Stimulated activated naive B cell treated with anti-CD40 and anti-IgM and Interleukin-4, amounts not matched to agents 10 μg/mL and 1 μg/mL and 100 μg/mL, for 72 hours (primary cell): Measurements from ENCODE around the gene ATG5.

Experiments
- ATAC-seq, 2 donors: fragments of 150-1000 bp; cut with Tn5 transposase; replicated peaks; 2 replicates each; pipeline ENCODE4 v1.10.0; 2021; ENCODE audit warnings: moderate library complexity in 1 of 2
- DNase-seq: peaks from one replicate; pipeline ENCODE4 v3.0.0; 2021
- H3K27ac Mint-ChIP-seq: one replicate; pipeline ENCODE4 v1.8.0; 2022; ENCODE audit warnings: mild to moderate bottlenecking, mixed read lengths
- H3K27me3 Mint-ChIP-seq, 2 donors: one replicate each; pipeline ENCODE4 v1.8.0; 2022; ENCODE audit warnings: mixed read lengths in 2 of 2
- H3K36me3 Mint-ChIP-seq, 2 donors: one replicate each; pipeline ENCODE4 v1.8.0; 2022; ENCODE audit warnings: mixed read lengths in 2 of 2, mild to moderate bottlenecking in 1 of 2
- H3K4me1 Mint-ChIP-seq, 2 donors: one replicate each; pipeline ENCODE4 v1.8.0; 2022; ENCODE audit warnings: mixed read lengths in 2 of 2, mild to moderate bottlenecking in 1 of 2
- H3K4me3 Mint-ChIP-seq, 2 donors: one replicate each; pipeline ENCODE4 v1.8.0; 2022; ENCODE audit warnings: mild to moderate bottlenecking in 2 of 2, mixed read lengths in 2 of 2, moderate library complexity in 1 of 2
- H3K9me3 Mint-ChIP-seq, 2 donors: one replicate each; pipeline ENCODE4 v1.8.0; 2022; ENCODE audit warnings: mixed read lengths in 2 of 2, mild to moderate bottlenecking in 1 of 2

ATG5 gene

DNA sequence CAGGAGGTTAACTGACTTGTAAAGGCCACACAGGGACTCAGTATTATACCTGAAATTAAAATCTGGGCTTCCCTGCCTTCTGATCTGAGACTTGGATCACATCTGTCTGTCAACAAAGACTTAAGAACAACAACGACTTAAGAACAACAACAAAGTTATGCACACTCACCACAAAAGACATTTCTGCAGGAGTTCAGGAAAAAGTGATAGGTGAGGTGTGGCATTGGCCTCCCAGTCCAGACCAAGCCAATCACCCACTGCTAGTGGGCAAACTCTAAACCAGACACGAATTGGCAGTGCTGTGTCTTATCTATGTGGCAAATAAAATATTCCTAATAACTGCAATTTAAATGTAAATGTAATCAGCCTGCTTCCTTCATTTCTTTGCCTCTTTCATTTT is 178.1 kb downstream of the ATG5 start:
- no peak overlapping the region for H3K27ac Mint-ChIP-seq
- ATAC-seq (no peak), DNase-seq (no peak)
- H3K27me3 Mint-ChIP-seq, result no peaks in the 10 kb centered on the region
- peaks cover 6 to 8% of the 10 kb centered on the region in 2 donors for H3K9me3 Mint-ChIP-seq
- peaks cover 0 to 4% of the 10 kb centered on the region in 2 donors for H3K36me3 Mint-ChIP-seq
- H3K4me3 Mint-ChIP-seq, result no peak overlapping the region
- H3K4me1 Mint-ChIP-seq, result peaks cover 16 to 20% of the 10 kb centered on the region in 2 donors

DNA sequence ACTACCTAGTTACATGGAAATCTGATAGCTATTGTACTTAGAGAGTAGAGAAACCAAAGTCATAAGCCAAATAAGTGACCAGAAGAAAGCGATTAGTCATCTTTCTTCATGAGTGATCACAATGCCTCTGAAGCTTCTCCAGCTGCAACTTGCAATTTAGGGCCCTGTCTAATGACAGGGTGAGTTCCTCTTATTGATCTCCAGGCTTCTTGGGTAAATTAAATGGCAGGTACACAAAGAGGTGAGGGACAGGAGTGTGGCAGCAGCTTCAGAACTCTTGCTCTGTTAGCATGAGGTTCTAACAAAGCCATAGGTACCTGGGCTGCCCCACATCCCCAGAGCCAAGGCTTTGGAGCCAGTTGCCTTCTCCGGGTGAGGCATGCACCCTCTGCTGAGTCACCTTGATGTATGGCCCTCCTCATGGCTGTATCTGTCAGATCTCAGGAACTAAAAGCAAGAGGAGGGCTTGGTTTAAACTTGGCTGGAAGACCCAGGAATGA is 178.7 kb downstream of the ATG5 start:
- Mint-ChIP-seq H3K4me3 (no peak overlapping the region), H3K36me3 (no peaks in the 10 kb centered on the region), H3K27ac (no peak overlapping the region), H3K4me1 (peaks cover 18 to 20% of the 10 kb centered on the region in 2 donors), H3K27me3 (no peaks in the 10 kb centered on the region), H3K9me3 (peaks cover 2 to 3% of the 10 kb centered on the region in 2 donors)
- ATAC-seq, result peak; percentile 22 to 52
- DNase-seq, result no peak

DNA sequence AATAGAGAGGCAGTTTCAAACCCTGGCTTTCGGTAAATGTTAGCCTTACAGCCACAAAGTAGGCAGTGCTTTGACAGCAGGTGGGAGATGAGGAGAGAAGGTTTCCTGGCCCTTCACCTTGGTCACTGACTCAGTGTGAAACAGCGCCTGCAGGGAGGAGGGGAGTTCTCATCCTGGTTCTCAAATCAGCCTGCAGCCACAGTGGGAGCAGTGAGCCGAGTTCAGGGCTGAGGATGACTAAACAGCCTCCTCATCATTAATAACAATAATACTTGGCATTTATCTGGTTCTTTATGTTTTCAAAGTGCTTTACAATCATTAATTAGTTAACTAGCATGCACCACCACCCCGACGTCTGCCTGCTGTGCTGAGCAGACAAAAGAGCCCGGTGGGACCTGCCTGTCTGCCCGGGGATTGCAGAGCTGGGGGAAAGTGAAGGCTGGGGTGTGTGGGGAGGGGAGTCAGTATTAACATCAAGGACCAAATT is 179.8 kb downstream of the ATG5 start:
- no peaks in the 10 kb centered on the region for H3K36me3 Mint-ChIP-seq
- peaks cover 24% of the 10 kb centered on the region in 2 donors for H3K4me1 Mint-ChIP-seq
- DNase-seq (no peak), ATAC-seq (no peak)
- no peaks in the 10 kb centered on the region for H3K9me3 Mint-ChIP-seq
- no peak overlapping the region for H3K4me3 Mint-ChIP-seq
- H3K27ac Mint-ChIP-seq, result no peak overlapping the region
- H3K27me3 Mint-ChIP-seq, result no peaks in the 10 kb centered on the region

DNA sequence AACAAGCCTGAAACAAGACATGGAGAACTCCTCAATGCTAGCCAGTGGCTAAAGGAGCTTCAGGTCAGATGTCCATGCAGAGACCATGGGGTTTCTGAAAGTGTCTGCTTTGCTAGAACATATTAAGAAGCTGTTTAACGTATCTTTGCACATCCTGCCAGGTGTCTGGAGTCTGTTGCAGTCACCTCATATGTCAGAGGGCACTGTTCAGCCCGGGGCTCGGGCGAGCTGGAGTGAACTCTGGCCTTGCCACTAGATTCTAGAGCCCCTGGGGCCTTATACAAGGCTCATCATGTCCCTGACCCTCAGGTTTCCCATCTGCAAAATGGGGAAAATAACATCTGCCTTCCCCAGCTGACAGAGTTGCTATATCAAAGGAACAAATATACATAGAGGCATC is 180.4 kb downstream of the ATG5 start:
- ATAC-seq (no peak), DNase-seq (no peak)
- Mint-ChIP-seq H3K9me3 (no peaks in the 10 kb centered on the region), H3K27ac (no peak overlapping the region), H3K27me3 (no peaks in the 10 kb centered on the region), H3K4me3 (no peak overlapping the region), H3K36me3 (no peaks in the 10 kb centered on the region), H3K4me1 (peaks cover 24% of the 10 kb centered on the region in 2 donors)

DNA sequence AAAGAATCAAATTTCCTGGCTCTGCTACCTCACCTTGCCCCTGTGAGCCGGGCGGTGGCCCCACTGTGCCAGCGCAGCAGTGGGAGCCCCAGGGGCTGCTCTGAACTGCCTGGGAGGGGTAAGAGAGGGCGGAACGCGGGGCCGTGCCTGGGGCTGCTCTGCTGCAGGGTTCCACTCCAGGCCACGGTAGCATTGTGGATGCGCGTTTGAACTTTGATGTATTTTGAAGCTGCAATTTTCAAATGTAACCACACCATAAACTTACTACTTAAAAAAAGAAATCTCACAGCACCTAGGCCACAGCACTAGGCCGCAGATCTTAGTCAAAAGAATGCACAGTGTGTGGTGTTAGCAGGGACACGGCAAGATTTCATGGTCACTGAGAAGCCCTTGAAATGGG is 181.9 kb downstream of the ATG5 start:
- H3K4me1 Mint-ChIP-seq, result peaks cover 22 to 24% of the 10 kb centered on the region in 2 donors
- H3K27ac Mint-ChIP-seq, result no peak overlapping the region

DNA sequence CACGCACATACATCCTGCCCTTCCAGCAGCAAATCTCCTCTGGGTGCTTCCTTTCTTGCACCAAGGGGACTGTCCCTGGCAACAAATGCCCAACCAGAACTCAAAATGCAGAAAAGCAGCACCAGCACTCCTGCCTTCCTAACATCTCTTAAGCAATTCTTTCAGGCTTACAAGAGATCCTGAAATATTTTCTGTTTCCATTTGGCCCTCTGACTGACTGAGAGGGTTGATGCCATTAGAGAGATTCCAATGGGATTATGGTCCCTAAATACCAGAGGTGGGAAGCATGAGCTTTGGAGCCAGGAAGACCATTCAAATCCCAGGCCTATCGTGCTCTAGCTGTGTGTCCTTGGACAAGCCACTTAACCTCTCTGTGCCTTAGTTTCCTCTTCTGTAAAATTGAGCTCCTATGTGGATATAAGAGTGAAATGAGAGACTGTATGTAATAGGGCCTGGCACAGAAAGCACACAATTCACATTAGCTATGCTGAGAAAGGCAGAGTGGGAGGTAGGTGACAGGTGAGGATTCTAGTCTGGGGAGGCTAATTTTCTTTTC is 182.6 kb downstream of the ATG5 start:
- Mint-ChIP-seq H3K4me3 (no peak overlapping the region), H3K36me3 (no peaks in the 10 kb centered on the region), H3K9me3 (no peaks in the 10 kb centered on the region), H3K27ac (no peak overlapping the region), H3K27me3 (no peaks in the 10 kb centered on the region), H3K4me1 (peaks cover 24% of the 10 kb centered on the region in 2 donors)
- ATAC-seq, result no peak
- DNase-seq, result no peak

More for the DNA sequence above, 181.9 kb downstream of the ATG5 start:
- no peaks in the 10 kb centered on the region for H3K9me3 Mint-ChIP-seq
- H3K36me3 Mint-ChIP-seq, result no peaks in the 10 kb centered on the region
- no peak overlapping the region for H3K4me3 Mint-ChIP-seq
- no peak for ATAC-seq
- H3K27me3 Mint-ChIP-seq, result no peaks in the 10 kb centered on the region
- no peak for DNase-seq

DNA sequence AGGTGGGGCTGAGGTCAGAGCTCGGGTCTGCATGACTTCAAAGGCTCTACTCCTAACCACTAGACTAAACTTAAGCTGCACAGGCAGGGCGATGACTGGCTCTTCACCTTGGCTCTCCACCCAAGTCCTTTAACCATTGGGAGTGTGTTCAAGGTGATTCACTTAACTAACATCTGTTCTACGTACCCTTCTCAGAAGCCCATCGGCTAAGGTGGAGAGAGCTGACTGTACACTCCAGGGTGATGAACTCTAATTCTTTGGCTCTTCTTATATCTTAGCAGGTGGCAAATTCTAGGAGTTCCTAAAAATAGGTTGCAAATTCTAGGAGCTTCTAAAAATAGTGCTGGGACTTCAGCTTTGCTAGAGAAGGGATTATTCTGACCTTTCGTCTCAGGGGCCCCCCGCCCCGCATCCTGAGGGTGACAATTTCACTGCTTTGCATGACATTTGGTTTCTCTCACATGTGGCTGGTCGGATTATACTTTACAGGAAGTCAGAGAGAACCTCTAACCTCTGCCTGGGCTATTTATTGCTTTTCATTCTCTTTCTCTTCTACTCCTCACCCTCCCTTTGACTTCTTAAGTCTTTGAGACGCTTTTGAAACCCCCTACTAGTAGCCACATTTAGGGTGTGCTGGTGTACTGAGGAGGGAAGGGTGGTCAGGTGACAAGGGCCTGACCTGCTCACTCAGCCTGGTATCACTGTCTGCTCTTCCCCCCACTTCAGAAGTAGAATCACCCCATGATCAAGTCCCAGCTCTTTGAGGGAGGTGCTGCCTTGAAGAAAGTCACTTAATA is 183.9 kb downstream of the ATG5 start:
- Mint-ChIP-seq H3K27ac (peak overlapping the region; percentile 75), H3K9me3 (no peaks in the 10 kb centered on the region), H3K27me3 (no peaks in the 10 kb centered on the region), H3K4me1 (peaks cover 20 to 21% of the 10 kb centered on the region in 2 donors), H3K36me3 (no peaks in the 10 kb centered on the region), H3K4me3 (peak overlapping the region in 1 of 2 donors; percentile 59)
- ATAC-seq, result peak; percentile 71 to 81
- DNase-seq, result no peak

DNA sequence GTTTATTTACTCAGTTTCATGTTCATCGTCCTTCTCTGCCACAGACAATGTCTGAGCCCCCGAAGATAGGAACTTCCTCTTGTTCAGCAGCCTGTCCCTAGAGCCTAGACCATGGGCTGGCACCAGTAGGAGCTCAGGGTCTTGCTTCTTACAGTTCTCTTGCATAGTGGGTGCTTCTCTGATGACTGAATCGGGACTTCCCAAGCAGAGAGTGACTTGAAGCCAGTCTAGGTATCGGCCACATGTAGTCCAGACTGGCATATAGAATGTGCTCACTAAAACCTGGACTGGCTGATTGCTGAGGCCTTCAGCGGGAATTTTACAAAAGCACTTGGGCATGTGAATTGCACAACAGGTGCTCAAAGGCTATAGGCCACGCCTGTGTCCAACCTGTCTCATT is 187.4 kb downstream of the ATG5 start:
- Mint-ChIP-seq H3K27ac (no peak overlapping the region), H3K4me3 (no peak overlapping the region), H3K27me3 (peaks cover 0 to 6% of the 10 kb centered on the region in 2 donors), H3K4me1 (peaks cover 18 to 19% of the 10 kb centered on the region in 2 donors), H3K36me3 (no peaks in the 10 kb centered on the region), H3K9me3 (no peaks in the 10 kb centered on the region)
- peak in 1 of 2 donors; percentile 60 for ATAC-seq
- DNase-seq, result no peak

DNA sequence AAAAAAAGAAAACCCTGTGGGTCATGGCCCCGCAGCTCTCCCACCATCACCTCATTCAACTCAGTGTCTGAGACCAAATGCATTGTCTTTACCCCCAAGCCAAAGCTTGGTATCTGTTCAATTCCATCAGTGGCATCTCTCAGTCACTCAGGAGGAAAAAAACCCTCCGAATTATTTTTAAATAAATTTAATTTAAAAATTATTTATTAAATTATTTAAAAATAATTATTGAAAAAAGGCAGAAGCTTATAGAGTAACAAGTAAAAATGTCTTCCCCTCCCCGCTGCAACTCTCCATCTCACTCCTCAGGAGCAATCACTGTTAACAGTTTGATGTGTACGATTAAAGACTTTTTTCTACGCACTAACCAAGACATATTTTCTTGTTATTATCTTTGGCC is 188.7 kb downstream of the ATG5 start:
- ATAC-seq (no peak), DNase-seq (no peak)
- H3K4me3 Mint-ChIP-seq, result no peak overlapping the region
- H3K27me3 Mint-ChIP-seq, result peaks cover 0 to 6% of the 10 kb centered on the region in 2 donors
- no peaks in the 10 kb centered on the region for H3K36me3 Mint-ChIP-seq
- H3K9me3 Mint-ChIP-seq, result no peaks in the 10 kb centered on the region
- H3K4me1 Mint-ChIP-seq, result peaks cover 8 to 9% of the 10 kb centered on the region in 2 donors
- no peak overlapping the region for H3K27ac Mint-ChIP-seq

DNA sequence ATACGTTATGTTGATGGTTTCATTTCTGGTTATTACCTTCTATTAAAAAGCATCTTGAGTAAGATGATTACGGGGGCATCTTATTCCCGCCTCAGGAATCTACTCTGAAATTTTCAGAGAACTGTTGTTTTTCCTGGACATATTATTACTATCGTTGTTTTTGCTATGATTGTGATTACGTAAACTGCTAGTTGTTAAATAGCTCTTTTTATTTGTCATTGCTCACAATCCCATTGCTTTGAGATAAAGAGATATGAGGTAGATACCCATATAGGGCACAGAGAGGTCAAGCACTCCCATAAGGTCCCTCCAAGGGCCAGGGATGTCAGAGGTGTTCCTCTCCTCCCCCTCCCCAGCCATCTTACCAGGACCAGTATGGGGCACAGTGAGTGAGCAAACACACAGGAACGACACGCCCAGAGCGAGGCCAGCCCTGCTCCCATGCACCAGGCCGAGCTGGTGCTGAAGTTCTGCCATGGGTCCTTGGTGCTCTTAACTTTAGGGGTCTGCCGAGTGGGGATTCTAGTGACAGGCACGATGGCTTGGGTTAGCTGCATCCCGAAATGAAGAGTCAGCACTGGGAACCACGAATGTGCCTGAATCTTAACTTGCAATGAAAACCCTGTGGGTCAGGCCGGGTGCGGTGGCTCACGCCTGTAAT is 189.5 kb downstream of the ATG5 start:
- Mint-ChIP-seq H3K9me3 (no peaks in the 10 kb centered on the region), H3K27ac (no peak overlapping the region), H3K4me1 (peaks cover 0 to 2% of the 10 kb centered on the region in 2 donors), H3K36me3 (no peaks in the 10 kb centered on the region), H3K4me3 (no peak overlapping the region), H3K27me3 (peaks cover 0 to 6% of the 10 kb centered on the region in 2 donors)
- ATAC-seq (no peak), DNase-seq (no peak)

DNA sequence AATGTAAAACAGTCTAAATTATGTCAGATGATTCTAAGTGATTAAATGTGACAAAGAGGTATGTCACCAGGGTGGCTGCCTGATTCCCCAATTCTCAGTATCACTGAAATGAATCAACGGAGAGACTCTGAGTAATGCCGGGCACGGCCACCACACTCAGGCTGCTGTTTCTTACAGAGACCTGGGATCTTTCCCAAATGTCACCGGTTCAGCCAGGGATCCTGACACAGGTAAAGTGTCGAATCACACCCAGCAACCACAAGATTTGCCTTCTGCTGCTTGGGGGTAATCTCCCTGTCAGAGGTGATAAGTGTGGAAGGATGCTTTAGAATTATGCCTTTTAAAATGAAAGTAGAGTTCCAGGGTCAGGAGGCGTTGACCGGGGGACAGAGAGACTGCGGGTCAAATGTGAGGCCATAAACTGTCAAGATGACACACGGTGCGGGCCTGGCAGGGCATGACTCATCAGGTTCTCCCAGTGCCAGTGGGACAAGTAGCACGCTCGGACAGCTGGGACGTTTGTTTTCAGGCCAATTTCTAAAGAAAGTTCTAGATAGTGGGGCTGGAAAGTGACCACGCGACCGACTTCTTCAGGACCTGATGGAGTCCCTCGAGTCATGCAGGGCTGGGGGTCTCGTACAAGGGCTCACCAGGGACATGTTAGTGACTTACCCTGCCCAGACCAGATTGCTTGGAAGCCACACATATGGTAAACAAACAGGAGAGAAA is 190.5 kb downstream of the ATG5 start:
- peaks cover 0 to 6% of the 10 kb centered on the region in 2 donors for H3K27me3 Mint-ChIP-seq
- ATAC-seq (no peak), DNase-seq (no peak)
- no peaks in the 10 kb centered on the region for H3K36me3 Mint-ChIP-seq
- no peaks in the 10 kb centered on the region for H3K9me3 Mint-ChIP-seq
- H3K27ac Mint-ChIP-seq, result no peak overlapping the region
- no peak overlapping the region for H3K4me3 Mint-ChIP-seq
- peaks cover 0 to 2% of the 10 kb centered on the region in 2 donors for H3K4me1 Mint-ChIP-seq
